PC-9 (cell line): ENCODE results near the gene C1orf122. TPM values are rescaled to one million over a fixed set of nuclear protein-coding genes. Genes with fewer than 3 reads are reported as not detected.

Source experiments
- BruUV-seq: library from RNA; stranded (reverse); fragments of 400-500 nt; replicated peaks from 2 replicates; lab custom pipeline; 2021; lab: Mats Ljungman, UMichigan
- CTCF ChIA-PET: fragments of 300-600 bp; sonication (Branson Sonifier 250); formaldehyde crosslinking; loops from one replicate; lab custom pipeline; 2022; ENCODE audit warnings: antibody characterized with exemption; lab: Charles Lee
- POLR2A ChIA-PET: fragments of 300-600 bp; sonication (Branson Sonifier 250); formaldehyde crosslinking; loops from one replicate; lab custom pipeline; 2022; ENCODE audit warnings: antibody characterized with exemption; ENCODE audit not compliant: unreplicated experiment; lab: Charles Lee
- DNase-seq, 2 experiments: peaks; one replicate each; pipeline versions ENCODE4 v3.0.0 to v3.0.0-alpha.2; 2015 to 2022; ENCODE audit warnings: mixed read lengths in 1 of 2
- H2AFZ ChIP-seq: fragments of 200-600 bp; sonication (generic); 2 replicates; pipeline ENCODE4 v1.8.1; 2017; ENCODE audit warnings: antibody characterized with exemption
- H3F3A ChIP-seq: fragments of 200-600 bp; sonication (generic); 2 replicates; pipeline ENCODE4 v1.8.1; 2017; ENCODE audit warnings: antibody characterized with exemption, mild to moderate bottlenecking, low read depth; ENCODE audit not compliant: insufficient read depth
- H3K27ac ChIP-seq: fragments of 200-600 bp; sonication (generic); 2 replicates; pipeline ENCODE4 v1.6.1; 2016; ENCODE audit warnings: mixed run types
- H3K27me3 ChIP-seq: fragments of 200-600 bp; sonication (generic); 2 replicates; pipeline ENCODE4 v1.6.1; 2016; ENCODE audit warnings: low read depth, mixed run types; ENCODE audit not compliant: insufficient read depth
- H3K36me3 ChIP-seq: fragments of 200-600 bp; sonication (generic); 2 replicates; pipeline ENCODE4 v1.6.1; 2016; ENCODE audit warnings: low read depth, mixed run types
- H3K4me1 ChIP-seq: fragments of 200-600 bp; sonication (generic); replicated peaks from 2 replicates; pipeline ENCODE4 v1.6.1; 2016; ENCODE audit warnings: mixed run types; ENCODE audit not compliant: insufficient read depth
- H3K4me2 ChIP-seq: fragments of 200-600 bp; sonication (generic); 2 replicates; pipeline ENCODE4 v1.6.1; 2017; ENCODE audit warnings: mixed run types
- H3K4me3 ChIP-seq: fragments of 200-600 bp; sonication (generic); 2 replicates; pipeline ENCODE4 v1.6.1; 2016; ENCODE audit warnings: mixed run types
- H3K79me2 ChIP-seq: fragments of 200-600 bp; sonication (generic); 2 replicates; pipeline ENCODE4 v1.6.1; 2017; ENCODE audit warnings: low read depth, mixed run types
- H3K9me2 ChIP-seq: fragments of 200-600 bp; sonication (generic); 2 replicates; pipeline ENCODE4 v1.8.1; 2017; ENCODE audit warnings: mild to moderate bottlenecking; ENCODE audit not compliant: insufficient read depth
- H3K9me3 ChIP-seq: fragments of 200-600 bp; sonication (generic); 2 replicates; pipeline ENCODE4 v1.8.1; 2016; ENCODE audit warnings: low read depth; ENCODE audit not compliant: insufficient read depth
- H4K20me1 ChIP-seq: fragments of 200-600 bp; sonication (generic); 2 replicates; pipeline ENCODE4 v1.8.1; 2017; ENCODE audit not compliant: insufficient read depth
- CTCF ChIP-seq: fragments of 200-600 bp; sonication (generic); conservative IDR thresholded peaks from 2 replicates; pipeline ENCODE4 v1.6.1; 2017; ENCODE audit warnings: mixed run types, antibody characterized with exemption, mild to moderate bottlenecking, moderate library complexity
- EZH2 ChIP-seq: fragments of 200-600 bp; sonication (generic); IDR thresholded peaks from 2 replicates; pipeline ENCODE4 v1.8.0; 2017; ENCODE audit warnings: antibody characterized with exemption, low read depth
- intact Hi-C: fragments of 100-400 bp; cut with micrococcal nuclease; formaldehyde crosslinking; loops from one replicate; pipeline ENCODE4 v1.10.0; 2022; ENCODE audit not compliant: unreplicated experiment
- total RNA-seq: library from RNA; stranded (reverse); gene quantifications from 2 replicates; pipeline ENCODE4 v1.2.3, GENCODE V29; 2021

The C1orf122 gene
- total RNA-seq, 1 experiment from 2014 or later, result 51.8 TPM

- DNase-seq, result peak; percentile 24 to 97
- Histone ChIP-seq H3K36me3 (peaks cover 16% of the 10 kb centered on the region), H3K4me3 (peak overlapping the region; percentile 44; the same call in 1 of the 2 replicates), H3K4me1 (peaks cover 57% of the 10 kb centered on the region), H3K27ac (peak overlapping the region; percentile 97), H3K9me2 (no peaks in the 10 kb centered on the region), H3F3A (peaks cover 33% of the 10 kb centered on the region), H4K20me1 (no peaks in the 10 kb centered on the region), H3K27me3 (no peaks in the 10 kb centered on the region), H2AFZ (no peak overlapping the region), H3K4me2 (peak overlapping the region; percentile 96), H3K79me2 (peaks cover 87% of the 10 kb centered on the region), H3K9me3 (no peaks in the 10 kb centered on the region)
- TF ChIP-seq CTCF, result no peak
- no peak for TF ChIP-seq EZH2
- CTCF ChIA-PET, result interaction anchor here (0.6 to 1.7 kb wide), 4 partner anchors 9 to 1182 kb away, joined by 4 to 11 read pairs (median 6); partner anchors contain the start of gene MTF1
- intact Hi-C loops, result loop anchor here (1.0 to 10.0 kb wide), 2 partner anchors 9 to 376 kb away; partner anchors contain the start of genes MTF1 and ZC3H12A
- POLR2A ChIA-PET, result interaction anchor here (0.6 to 0.9 kb wide), 3 partner anchors 9 to 1386 kb away, joined by 3 to 5 read pairs (median 4); partner anchors contain the start of genes MRPS15 and MTF1
- no TSS peak for BruUV-seq
Measured at GRCh38 chr1:37850352-37850955, 42.9 kb downstream of the C1orf122 start.

- Histone ChIP-seq H3K4me2 (peak overlapping the region; percentile 96), H4K20me1 (no peaks in the 10 kb centered on the region), H3K36me3 (peaks cover 16% of the 10 kb centered on the region), H3K27ac (peak overlapping the region; percentile 97), H3K4me1 (peaks cover 49% of the 10 kb centered on the region), H3K4me3 (peak overlapping the region; percentile 44; the same call in 1 of the 2 replicates), H3K27me3 (no peaks in the 10 kb centered on the region), H3F3A (peaks cover 33% of the 10 kb centered on the region), H3K79me2 (peaks cover 87% of the 10 kb centered on the region), H3K9me2 (no peaks in the 10 kb centered on the region), H3K9me3 (no peaks in the 10 kb centered on the region), H2AFZ (no peak overlapping the region)
- POLR2A ChIA-PET, result interaction anchor here (0.7 to 0.9 kb wide), 2 partner anchors 8 to 28 kb away, joined by 4 to 6 read pairs; partner anchors contain the start of gene MTF1
- TF ChIP-seq EZH2 (no peak), CTCF (no peak)
- CTCF ChIA-PET, result interaction anchor here (1.7 kb wide), 1 partner anchor 8 kb away, joined by 8 read pairs; the partner anchor contains the start of gene MTF1
- intact Hi-C loops, result loop anchor here (10.0 kb wide), 1 partner anchor 376 kb away; the partner anchor contains the start of gene ZC3H12A
- no TSS peak for BruUV-seq
- no peak for DNase-seq
Measured at GRCh38 chr1:37851262-37851661, 43.7 kb downstream of the C1orf122 start.

DNA sequence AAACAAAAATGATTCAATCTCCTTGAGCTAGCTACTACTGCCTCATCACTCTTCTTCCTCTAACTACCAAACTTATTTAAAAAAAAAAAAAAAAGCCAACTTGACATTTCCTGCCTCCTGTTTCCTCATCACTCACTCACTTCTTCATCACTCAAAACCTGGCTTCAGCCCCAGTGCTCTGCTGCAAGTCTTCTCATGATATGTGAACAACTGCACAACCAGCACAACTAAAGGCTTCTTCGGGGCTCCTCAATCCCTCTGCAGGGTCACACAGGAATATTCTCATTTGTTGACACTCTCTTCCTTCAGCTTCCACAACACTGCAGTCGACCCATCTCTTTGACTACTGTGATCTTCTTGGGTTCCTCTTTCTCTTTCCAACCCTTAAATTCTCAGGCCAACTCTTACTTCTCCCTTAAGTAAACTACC is 44.2 kb downstream of the C1orf122 start:
- BruUV-seq, result no TSS peak
- Histone ChIP-seq H3K4me1 (peaks cover 46% of the 10 kb centered on the region), H3K9me3 (no peaks in the 10 kb centered on the region), H3K27me3 (no peaks in the 10 kb centered on the region), H4K20me1 (no peaks in the 10 kb centered on the region), H3K27ac (peak overlapping the region; percentile 97), H3K4me2 (peak overlapping the region; percentile 96), H3F3A (peaks cover 33% of the 10 kb centered on the region), H3K36me3 (peaks cover 20% of the 10 kb centered on the region), H3K4me3 (0 out of 2 replicates have a peak overlapping the region, but pooled peaks have one; percentile 44), H3K79me2 (peaks cover 88% of the 10 kb centered on the region), H3K9me2 (no peaks in the 10 kb centered on the region), H2AFZ (no peak overlapping the region)
- TF ChIP-seq EZH2 (no peak), CTCF (no peak)
- DNase-seq, result no peak
- ChIA-PET POLR2A (no interaction called here), CTCF (interaction anchor here (1.7 kb wide), 1 partner anchor 8 kb away, joined by 8 read pairs; the partner anchor contains the start of gene MTF1)
- intact Hi-C loops, result loop anchor here (10.0 kb wide), 1 partner anchor 377 kb away; the partner anchor contains the start of gene ZC3H12A
